ENCODE results near the gene GDAP2.

DNA sequence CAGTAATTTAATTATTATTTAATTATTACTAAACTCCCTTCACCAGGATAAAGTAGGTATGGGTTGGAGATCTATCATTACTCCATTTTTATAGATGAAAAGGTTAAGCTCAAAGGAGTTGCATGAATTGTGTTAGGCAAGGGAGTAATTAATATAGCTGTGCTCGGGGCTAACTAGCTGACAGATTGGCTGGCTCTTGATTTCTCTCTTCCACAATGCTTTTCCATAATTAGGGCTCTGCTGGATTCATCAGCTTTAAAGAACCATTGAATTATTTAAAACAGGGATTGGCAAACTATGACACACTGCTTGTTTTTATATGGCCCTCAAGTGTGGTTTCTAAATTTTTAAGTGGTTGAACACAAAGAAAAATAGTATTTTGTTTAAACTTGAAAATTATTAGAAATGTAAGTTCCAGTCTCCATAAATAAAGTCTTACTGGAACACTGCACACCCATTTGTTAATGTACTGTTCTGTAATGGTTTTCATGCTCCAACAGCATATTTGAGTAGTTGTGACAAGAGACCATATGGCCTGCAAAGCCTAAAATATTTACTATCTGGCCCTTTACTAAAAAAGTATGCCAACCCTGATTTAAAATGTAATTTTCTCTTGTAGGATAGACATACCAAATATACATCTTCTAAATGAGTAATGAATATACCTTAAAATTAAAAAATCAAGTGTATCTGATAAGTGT, 76.4 kb downstream of the GDAP2 start:
- TF ChIP-seq POLR2A (IDR thresholded peaks at IDR 0.05) (no peak), CTCF (IDR thresholded peaks at IDR 0.05) (no peak)

All from uterus (tissue), 2 donors.